HUES6 (cell line): Measurements from ENCODE around the gene GABRG3.

ENCODE experiments used
- H3K27ac ChIP-seq: 2 replicates; pipeline ENCODE4 v1.7.0; 2013; ENCODE audit warnings: low read depth, mild to moderate bottlenecking, low read length, inconsistent platforms
- H3K27me3 ChIP-seq: 2 replicates; pipeline ENCODE4 v1.6.1; 2013; ENCODE audit warnings: low read length; ENCODE audit not compliant: control insufficient read depth, insufficient read depth
- H3K36me3 ChIP-seq: 2 replicates; pipeline ENCODE4 v1.6.1; 2013; ENCODE audit warnings: low read length; ENCODE audit not compliant: control insufficient read depth, insufficient read depth
- H3K4me1 ChIP-seq: 2 replicates; pipeline ENCODE4 v1.6.1; 2013; ENCODE audit warnings: low read length; ENCODE audit not compliant: control insufficient read depth, insufficient read depth
- H3K4me3 ChIP-seq: 2 replicates; pipeline ENCODE4 v1.5.1; 2013; ENCODE audit warnings: low read depth, low read length
- H3K9ac ChIP-seq: one replicate; pipeline ENCODE4 v1.6.1; 2013; ENCODE audit warnings: mild to moderate bottlenecking, low read length
- H3K9me3 ChIP-seq: 2 replicates; pipeline ENCODE4 v1.6.1; 2013; ENCODE audit warnings: low read depth, low read length; ENCODE audit not compliant: control insufficient read depth, insufficient read depth

GABRG3 gene

DNA sequence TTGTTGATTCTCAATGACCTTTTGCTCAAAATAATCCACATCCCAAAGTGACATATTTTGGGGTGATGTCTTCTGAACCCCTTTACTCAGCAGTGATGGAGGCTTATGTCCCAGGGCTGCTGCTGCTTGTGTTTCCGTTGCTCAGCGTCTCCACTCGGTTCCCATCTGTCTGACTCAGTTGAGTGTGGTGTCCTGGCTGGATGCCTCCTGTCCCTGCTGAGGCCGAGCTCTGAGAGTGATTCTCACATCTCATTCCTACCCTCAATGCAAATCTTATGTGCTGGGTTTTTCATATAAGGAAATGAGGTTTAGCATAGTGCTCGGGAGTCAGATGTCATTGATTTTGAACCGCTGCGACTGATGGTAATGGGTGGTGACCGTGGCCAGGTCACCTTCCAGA lies 247.4 kb downstream of the GABRG3 start:
- Histone ChIP-seq H3K27me3 (no peaks in the 10 kb centered on the region), H3K4me3 (no peak overlapping the region), H3K36me3 (no peaks in the 10 kb centered on the region), H3K9ac (no peak overlapping the region), H3K27ac (no peak overlapping the region), H3K9me3 (no peaks in the 10 kb centered on the region), H3K4me1 (no peaks in the 10 kb centered on the region)

DNA sequence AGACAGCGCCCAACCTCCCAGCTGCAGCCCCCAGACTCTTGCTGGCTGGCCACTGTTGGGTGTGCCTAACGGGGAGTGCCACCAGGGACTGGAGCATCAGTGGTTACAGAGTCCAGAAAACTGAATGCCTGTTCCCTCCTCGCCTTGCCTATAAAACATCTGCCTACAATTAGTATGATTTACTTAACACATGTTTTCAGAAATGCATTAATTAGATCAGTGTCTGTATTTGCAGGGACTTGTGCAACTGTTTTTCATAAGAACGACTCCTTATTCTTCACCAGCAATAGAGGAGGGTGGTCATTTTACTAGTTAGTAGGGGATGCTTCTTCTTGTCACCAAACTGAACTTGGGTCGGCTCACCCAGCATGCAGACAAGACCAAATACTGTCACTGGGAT lies 248.7 kb downstream of the GABRG3 start:
- Histone ChIP-seq H3K36me3 (no peaks in the 10 kb centered on the region), H3K4me3 (no peak overlapping the region), H3K9ac (no peak overlapping the region), H3K9me3 (no peaks in the 10 kb centered on the region), H3K4me1 (no peaks in the 10 kb centered on the region), H3K27ac (no peak overlapping the region), H3K27me3 (no peaks in the 10 kb centered on the region)

DNA sequence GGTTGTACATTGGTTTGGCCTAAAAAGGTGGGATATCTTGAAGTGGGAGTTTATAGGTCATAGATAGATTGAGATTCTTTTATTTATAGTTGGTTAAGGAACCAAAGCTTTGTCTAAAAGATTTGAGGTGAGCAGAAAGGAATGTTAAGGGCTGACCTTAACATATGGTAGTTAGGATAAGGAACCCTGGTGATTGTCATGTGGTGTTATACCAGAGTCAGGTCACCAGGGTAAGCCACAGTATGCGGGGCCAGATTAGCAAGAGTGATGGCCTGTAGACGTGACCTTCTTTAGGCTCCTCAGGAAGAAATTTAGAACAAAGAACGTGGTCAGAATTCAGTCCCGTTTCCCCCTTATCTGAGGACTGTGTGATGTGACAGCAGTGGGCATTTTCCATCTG lies 249.2 kb downstream of the GABRG3 start:
- no peak overlapping the region for H3K9ac ChIP-seq
- no peaks in the 10 kb centered on the region for H3K36me3 ChIP-seq
- H3K27me3 ChIP-seq = no peaks in the 10 kb centered on the region
- H3K27ac ChIP-seq = no peak overlapping the region
- H3K9me3 ChIP-seq = no peaks in the 10 kb centered on the region
- no peaks in the 10 kb centered on the region for H3K4me1 ChIP-seq
- H3K4me3 ChIP-seq = no peak overlapping the region

DNA sequence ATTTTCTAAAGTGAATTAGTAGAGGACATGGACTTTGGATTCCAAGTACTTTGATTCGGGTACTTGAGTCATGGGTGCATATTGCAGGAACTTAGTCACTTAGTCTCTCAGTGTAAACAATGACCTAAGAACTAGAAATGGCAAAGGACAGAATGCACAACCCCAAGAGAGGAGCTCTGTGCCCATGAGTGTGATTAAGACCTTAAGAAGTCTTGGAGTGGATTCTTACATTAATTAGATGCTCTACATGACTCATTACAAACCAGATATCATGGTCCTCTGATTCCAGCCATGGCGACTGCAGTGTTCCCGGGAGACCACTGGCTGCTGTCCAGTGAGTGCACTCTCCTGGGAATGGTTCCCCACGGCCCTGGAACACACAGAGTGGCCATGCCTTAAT lies 251.5 kb downstream of the GABRG3 start:
- Histone ChIP-seq H3K4me1 (no peaks in the 10 kb centered on the region), H3K36me3 (no peaks in the 10 kb centered on the region), H3K4me3 (no peak overlapping the region), H3K9me3 (no peaks in the 10 kb centered on the region), H3K27ac (no peak overlapping the region), H3K27me3 (no peaks in the 10 kb centered on the region), H3K9ac (no peak overlapping the region)

DNA sequence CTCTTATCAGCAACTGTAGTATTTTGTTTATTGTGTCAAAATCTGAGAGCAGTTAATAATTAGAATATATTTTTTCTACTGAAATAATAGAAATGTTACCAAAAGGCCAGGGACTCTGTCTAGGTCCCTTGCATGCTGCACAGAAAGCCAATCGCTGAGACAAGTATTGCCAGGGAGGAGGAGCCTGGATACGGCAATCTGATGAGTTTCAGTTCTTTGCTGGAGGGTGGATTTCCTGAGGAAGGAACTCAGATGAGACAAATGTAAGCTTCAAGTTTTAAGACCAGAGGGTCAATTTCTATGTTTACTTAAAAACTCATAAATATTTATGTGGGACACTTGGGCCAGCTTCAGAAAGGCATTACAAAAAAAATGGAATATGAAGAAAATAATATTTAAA lies 252.2 kb downstream of the GABRG3 start:
- Histone ChIP-seq H3K4me1 (no peaks in the 10 kb centered on the region), H3K9ac (no peak overlapping the region), H3K9me3 (no peaks in the 10 kb centered on the region), H3K36me3 (no peaks in the 10 kb centered on the region), H3K27me3 (no peaks in the 10 kb centered on the region), H3K27ac (no peak overlapping the region), H3K4me3 (no peak overlapping the region)

DNA sequence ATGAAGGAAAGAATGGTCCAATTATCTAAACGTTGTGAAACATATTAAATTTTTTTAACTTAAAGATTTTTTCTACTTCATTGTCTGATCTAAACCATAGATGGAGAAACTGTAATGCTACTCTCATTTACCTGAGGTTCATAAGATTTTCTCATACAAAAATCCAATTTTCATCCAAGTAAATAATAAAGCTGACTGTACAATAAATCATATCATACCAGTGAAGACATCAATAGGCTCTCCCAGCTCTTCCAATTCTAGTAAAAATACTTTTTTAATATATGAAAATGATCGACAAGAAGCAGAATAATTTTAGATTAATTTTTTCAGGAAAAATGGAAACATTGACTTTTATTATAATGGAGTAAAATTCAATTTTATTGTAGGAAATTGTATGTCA lies 260.8 kb downstream of the GABRG3 start:
- H3K27me3 ChIP-seq = no peaks in the 10 kb centered on the region
- no peak overlapping the region for H3K4me3 ChIP-seq
- H3K4me1 ChIP-seq = no peaks in the 10 kb centered on the region
- no peak overlapping the region for H3K27ac ChIP-seq
- H3K36me3 ChIP-seq = no peaks in the 10 kb centered on the region
- no peaks in the 10 kb centered on the region for H3K9me3 ChIP-seq
- no peak overlapping the region for H3K9ac ChIP-seq

DNA sequence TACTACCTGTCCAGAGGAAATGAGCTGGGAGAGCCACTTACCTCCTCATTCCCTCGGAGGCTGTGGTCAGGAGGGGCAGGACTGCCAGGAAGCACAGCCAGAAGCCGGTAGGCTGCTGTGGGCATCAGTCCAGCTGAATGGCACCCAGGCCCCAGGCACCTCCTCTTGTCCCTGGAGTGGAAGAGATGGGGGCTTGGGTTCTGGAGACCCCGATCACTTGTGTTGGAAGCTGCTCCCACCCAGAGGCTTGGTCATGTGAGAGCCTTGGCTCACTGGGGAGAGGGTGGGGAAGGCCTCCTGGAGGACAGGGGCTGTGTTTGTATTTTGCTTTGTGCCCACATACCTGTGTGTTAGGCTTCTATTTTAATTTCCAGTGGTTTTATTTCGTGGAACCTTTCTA lies 261.9 kb downstream of the GABRG3 start:
- no peak overlapping the region for H3K27ac ChIP-seq
- no peaks in the 10 kb centered on the region for H3K4me1 ChIP-seq
- H3K4me3 ChIP-seq = no peak overlapping the region
- no peaks in the 10 kb centered on the region for H3K36me3 ChIP-seq
- no peaks in the 10 kb centered on the region for H3K27me3 ChIP-seq
- H3K9me3 ChIP-seq = no peaks in the 10 kb centered on the region
- no peak overlapping the region for H3K9ac ChIP-seq

DNA sequence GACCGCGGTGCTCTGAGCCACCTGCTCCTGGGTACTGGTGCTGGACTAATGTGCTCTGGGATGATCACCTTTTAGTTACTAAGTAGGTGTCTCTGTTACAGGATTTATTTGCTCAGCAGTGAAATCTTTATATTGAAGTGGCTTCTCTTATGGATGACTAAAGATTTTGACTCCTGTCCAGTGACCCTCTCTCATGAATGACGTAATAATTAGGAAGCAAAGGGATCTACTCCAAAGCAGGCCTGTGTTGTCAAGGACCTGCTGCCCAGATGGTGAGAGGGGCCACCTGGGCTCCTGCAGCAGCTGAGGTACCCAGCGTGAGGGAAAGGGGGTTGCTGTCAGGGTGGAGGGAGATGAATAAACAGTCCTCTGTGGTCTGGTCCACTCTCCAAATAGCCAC lies 263.6 kb downstream of the GABRG3 start:
- H3K36me3 ChIP-seq = no peaks in the 10 kb centered on the region
- H3K9ac ChIP-seq = no peak overlapping the region
- no peak overlapping the region for H3K4me3 ChIP-seq
- H3K27ac ChIP-seq = no peak overlapping the region
- no peaks in the 10 kb centered on the region for H3K4me1 ChIP-seq
- H3K27me3 ChIP-seq = no peaks in the 10 kb centered on the region
- H3K9me3 ChIP-seq = no peaks in the 10 kb centered on the region

DNA sequence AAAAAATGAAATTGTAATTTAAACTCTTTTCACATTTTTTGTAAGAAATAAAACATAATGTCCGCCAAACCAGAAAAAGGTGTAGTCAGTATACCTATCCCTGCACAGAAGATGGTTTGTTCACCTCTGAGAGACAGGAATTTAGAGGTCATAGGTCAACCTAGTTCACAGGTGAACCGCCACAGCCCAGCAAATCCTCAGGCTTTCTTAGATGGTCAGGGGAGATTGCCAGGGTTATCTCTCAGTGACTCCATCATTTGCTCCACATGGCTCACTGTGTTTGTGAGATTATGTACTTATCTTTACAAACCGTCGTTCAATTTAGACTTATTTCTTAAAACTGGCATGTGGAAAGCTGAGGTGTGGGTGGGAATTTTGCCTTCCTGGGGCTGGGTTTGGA lies 264.2 kb downstream of the GABRG3 start:
- Histone ChIP-seq H3K27me3 (no peaks in the 10 kb centered on the region), H3K4me3 (no peak overlapping the region), H3K27ac (no peak overlapping the region), H3K4me1 (no peaks in the 10 kb centered on the region), H3K9me3 (no peaks in the 10 kb centered on the region), H3K36me3 (no peaks in the 10 kb centered on the region), H3K9ac (no peak overlapping the region)

DNA sequence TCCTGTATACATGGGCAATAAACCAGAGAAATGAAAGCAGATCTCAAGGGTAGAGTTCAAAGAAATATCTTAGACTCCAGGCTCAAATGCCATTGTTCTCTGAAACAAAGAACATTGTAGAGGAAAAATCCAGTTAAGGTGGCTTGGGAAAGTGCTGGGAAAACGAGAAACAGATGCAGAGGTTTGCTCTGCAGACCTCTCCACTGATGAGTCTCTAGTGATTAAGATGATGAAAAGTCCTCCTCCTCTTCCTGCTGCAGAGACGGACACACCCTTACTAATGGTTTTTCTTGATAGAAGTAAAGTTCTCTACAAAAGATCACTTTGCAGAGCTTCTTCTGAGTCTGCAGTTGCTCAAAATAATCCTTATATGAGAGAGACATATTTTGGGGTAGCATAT lies 264.7 kb downstream of the GABRG3 start:
- Histone ChIP-seq H3K4me3 (no peak overlapping the region), H3K27me3 (no peaks in the 10 kb centered on the region), H3K4me1 (no peaks in the 10 kb centered on the region), H3K27ac (no peak overlapping the region), H3K9me3 (no peaks in the 10 kb centered on the region), H3K9ac (no peak overlapping the region), H3K36me3 (no peaks in the 10 kb centered on the region)

DNA sequence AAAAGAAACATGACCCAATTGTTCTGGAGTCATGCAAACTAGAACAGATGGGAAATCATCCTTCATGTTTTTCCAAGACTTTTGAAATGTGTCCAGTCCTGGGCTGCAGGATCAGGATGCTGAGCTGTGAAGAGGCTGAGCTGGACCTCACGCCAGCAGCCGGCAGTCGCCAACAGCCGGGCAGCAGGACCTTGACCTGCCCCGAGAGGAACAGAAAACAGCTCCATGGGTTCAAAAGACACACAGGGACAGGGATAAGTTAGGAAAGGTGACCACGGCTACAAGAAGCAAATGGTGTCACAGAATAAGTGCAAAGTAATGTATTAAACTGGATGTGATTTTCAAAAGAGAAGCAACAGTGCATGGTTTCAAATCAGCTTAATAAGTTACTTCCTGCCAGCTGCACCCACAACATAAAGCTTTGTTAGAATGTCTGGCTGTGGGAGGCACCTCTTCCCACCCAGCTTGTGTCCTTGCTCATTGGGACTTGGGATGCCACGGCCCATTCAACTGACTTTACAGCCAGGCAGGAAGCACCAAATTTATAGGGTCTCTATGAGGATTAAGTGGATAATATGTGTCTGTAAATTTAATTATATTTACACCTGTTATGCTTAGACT lies 266.4 kb downstream of the GABRG3 start:
- H3K27ac ChIP-seq = no peak overlapping the region
- H3K4me1 ChIP-seq = no peaks in the 10 kb centered on the region
- no peak overlapping the region for H3K9ac ChIP-seq
- no peaks in the 10 kb centered on the region for H3K36me3 ChIP-seq
- no peak overlapping the region for H3K4me3 ChIP-seq
- H3K9me3 ChIP-seq = no peaks in the 10 kb centered on the region
- no peaks in the 10 kb centered on the region for H3K27me3 ChIP-seq

DNA sequence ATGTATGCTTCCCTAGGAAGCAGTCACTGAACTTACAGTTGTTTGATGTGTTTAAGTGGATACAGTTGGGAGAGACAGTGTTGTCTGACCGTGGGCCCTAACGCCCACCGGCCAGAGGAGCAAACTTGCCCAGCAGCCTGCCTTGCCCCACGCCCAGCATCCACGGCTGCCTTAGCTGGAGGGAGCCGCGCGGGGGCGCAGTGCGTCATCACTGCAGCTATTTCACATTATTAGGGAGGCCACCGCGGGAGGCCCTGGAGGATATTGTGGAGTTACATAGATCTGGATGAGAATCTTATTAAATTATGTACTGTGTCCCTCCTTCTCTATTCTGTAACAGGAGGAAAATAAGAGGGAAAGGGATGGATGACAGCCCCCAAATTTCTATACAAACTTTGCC lies 267.2 kb downstream of the GABRG3 start:
- Histone ChIP-seq H3K36me3 (no peaks in the 10 kb centered on the region), H3K27ac (no peak overlapping the region), H3K9ac (no peak overlapping the region), H3K4me1 (no peaks in the 10 kb centered on the region), H3K9me3 (no peaks in the 10 kb centered on the region), H3K4me3 (no peak overlapping the region), H3K27me3 (no peaks in the 10 kb centered on the region)
